ENCODE data around the gene ABHD17B.

ABHD17B gene

DNA sequence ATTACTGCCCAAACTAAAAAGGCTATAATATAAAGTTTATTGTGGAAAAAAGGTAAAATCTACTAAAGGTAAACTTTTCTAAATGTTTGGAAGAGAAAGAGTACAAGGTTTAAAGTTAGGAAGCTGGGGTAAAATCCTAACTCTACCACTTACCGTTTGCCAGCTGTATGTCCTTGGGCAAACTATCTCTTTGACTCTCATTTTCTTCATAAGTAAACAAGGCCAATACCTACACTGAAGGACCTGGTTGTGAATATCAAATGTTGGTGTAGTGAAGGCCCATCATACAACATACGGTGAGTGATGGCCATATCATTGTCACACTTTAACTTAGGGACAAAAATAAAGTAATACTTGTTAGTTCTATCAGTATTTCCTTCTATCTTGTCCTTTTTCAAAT lies 34.9 kb downstream of the ABHD17B start:
- DNase-seq, result no peak

DNA sequence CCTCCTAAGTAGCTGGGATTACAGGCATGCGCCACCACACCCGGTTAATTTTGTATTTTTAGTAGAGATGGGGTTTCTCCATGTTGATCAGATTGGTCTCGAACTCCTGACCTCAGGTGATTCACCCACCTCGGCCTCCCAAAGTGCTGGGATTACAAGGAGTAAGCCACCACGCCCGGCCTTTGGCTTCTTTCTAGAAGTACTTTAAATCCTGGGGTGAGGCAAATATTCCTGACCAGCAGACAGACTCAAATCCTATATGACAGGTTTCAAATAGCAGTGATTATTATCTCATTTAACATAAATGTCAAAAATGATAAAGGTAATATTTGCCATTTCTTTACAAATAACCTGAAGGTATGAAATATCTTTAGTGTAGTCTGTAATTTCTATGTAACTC lies 35.6 kb downstream of the ABHD17B start:
- no peak for DNase-seq

DNA sequence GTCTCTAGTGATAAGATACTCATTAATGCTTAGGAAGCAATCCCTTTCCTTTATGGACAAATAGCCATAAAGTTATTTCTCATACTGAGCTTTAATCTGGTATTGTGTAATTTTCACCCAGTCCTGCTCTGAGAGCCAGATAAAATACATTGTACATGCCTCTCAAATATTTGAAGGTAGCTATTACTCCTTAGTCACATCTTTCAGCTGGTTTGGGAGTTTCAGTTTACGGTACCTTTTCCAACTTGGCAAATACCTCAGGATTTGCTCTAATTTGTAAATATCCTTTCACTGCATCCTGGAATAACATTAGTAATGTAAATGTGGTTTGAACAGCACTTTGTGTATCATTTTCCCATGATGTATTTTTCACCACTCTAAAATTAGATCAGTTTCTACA lies 47.4 kb downstream of the ABHD17B start:
- DNase-seq, result no peak

DNA sequence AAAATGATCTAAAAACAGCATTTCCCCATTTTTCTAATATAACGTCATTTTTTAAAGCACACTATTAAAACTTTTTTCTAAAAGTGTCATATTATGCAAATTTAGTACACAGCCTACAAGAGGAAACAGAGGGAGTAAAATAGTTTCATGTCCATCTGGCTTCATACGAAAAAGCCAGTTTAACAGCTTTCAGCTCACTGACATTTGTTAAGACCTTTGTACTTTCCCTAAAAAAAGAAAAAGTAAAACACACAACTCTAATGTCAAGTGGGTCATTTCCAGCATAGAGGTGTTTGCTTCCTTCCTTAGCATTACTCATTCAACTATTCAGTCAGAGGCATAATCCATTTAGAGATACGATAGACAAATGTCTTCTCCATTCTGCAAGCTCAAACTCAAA lies 49.4 kb downstream of the ABHD17B start:
- no peak for DNase-seq

DNA sequence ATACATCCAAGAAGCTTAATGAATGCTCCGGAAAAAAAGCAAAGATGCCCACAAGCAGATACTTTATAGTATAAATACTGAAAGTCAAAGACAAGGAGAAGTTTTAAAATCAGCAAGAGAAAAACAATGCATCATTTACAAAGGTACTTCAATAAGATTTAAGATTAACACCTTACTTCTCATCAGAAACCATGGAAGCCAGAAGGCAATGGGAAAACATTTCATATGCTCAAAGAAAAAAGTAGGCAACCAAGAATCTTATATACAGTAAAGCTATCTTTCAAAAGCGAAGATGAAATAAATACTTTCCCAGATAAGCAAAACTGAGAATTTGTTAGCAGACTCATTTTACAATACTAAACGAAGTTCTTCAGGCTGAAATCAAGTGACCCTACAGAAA lies 51.1 kb downstream of the ABHD17B start:
- DNase-seq, result no peak

DNA sequence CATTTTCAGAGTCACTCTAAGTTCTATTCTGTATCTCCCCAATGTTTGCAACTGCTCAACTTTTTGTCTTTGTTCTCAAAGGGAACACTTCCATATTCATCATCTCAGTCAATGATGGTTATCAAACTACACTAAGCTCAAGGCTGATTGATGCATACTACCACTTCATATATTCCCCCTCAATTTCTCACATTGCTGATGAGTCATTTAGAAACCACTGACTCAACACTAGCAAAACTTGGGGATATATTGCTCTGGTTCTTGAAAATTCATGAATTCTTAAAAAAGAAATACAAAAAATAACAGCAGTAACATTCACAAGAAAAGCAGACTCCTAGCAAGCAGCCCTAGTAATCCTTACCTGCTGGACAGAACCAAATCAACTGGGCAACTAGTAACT lies 52.2 kb downstream of the ABHD17B start:
- DNase-seq, result no peak

DNA sequence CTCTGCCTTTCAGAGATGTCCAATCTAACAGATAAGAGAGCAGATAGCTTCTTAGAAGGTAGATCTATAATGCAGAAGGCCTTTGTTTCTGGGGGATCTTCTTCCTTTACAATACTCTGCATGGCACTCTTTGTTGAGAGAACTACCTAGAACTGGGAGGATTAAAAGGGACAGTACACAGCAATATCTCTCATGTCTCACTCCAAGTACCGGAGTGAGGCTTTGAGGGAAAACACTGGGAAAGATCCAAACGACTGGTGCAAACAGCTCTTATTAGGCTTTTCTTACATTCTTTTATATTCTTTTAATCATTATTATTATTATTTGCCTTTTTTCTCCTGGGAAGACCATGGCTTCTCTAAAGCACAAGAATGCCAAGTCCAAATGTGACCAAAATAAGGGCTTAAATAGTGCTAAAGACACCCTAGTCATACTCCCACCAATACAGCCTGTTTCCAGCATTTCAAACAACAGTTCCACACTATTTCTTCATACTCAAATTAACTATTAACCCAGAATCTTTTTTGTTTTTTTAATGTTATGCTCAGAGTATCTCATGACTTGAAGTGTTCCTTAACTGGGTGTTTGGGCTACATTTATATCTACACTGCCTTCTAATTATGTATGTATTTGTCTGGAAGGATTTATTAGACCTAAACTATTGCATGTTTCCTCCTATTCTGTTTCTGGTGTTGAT lies 52.7 kb downstream of the ABHD17B start:
- DNase-seq, result no peak

DNA sequence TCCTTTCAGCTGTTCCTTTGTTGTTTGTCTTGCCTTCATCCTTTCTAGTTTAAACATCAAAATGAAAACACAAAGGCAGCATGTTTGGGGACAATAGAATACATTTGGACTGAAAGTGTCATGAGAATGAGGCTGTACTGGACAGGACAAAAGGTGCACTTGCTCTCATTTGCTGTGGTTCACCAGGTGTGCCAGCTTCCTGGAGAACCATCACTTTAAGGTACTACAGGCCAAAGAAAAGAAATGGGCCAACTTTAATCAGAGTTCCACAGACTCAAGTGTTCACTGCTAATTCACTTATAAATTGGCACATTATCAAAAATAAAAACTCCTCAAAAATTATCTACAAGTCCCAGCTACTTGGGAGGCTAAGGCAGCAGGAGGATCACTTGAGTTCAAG lies 53.8 kb downstream of the ABHD17B start:
- DNase-seq, result no peak

DNA sequence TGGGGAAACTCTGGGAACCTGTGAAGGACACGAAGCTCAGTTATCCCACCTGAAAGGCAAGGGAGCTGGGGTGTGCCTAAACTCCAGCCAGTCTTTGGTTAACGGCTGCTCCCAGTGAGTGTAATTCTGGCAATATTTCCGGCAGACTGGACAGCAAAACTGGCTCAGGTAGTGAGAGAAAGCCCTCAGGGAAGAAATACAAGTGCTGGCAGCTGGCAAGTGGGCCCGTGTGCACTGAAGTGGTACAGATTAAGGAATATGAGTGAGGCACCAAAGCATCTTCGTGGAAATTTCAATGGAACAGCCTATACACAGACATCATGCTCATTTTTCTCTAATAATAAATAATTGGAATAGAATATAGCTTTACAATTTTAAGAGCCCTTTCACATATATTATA lies 56.2 kb downstream of the ABHD17B start:
- no peak for DNase-seq

DNA sequence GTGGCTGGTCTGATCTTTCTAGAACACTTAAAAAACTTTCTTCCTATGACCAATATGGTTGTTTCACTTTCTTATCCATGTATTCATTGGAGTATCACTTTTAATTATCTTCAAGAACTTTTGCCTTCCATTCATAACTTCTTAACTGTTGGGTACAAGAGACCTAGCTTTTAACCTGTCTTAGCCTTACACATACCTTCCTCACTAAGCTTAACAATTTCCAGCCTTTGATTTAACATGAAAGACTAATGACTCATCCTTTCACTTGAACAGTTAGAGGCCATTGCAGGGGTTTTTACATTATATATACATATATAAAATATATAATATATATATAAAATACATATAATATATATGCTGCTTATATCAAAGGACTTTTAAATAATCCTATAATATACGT lies 57.9 kb downstream of the ABHD17B start:
- DNase-seq, result no peak

DNA sequence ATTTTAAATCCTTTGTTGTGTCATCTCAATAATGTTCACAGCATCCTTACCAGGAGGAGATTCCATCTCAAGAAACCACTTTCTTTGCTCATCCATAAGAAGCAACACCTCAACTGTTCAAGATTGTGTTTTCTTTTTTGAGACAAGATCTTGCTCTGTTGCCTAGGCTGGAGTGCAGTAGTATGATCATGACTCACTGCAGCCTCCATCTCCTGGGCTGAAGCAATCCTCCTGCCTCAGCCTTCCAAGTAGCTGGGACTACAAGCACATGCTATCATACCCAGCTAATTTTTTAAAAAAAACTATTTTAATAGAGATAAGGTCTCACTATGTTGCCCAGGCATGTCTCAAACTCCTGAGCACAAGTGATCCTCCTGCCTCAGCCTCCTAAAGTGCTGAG lies 60.0 kb downstream of the ABHD17B start:
- no peak for DNase-seq

DNA sequence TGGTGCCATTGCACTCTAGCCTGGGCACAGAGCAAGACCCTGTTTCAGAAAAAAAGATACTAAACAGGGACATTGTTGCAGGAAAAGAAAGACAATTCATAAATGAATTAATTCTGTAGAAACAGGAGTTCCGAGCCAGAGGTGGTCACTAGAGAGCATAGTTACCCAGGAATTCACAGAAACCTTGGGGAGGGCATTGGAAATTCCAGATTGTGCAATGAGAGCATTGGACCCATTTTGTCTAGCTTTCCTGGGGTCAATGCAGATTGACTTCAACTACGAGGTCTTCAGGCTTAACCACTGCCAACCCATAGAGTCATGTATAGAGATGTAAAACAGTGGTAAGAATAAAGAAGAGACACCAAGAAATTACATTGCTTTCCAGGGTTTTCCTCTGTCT lies 63.1 kb downstream of the ABHD17B start:
- no peak for DNase-seq

DNA sequence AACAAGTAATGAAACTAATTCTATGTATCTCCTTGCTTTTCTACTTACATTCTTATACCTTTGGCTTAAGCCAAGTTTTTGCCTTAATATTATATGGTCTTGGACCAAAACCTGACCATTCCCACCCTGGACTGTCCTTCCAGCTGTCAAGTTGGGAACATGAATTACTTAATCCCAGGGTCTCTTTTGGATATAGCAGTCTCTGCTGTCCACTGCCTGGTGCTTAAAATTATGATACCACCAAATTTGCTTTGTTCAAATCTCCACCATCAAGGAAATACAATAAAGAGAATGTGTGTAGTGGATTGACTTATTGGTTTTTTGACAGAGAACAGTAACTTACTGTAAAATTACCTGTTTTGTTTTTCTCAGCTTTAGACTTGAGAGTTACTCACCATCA lies 66.2 kb downstream of the ABHD17B start:
- no peak for DNase-seq

DNA sequence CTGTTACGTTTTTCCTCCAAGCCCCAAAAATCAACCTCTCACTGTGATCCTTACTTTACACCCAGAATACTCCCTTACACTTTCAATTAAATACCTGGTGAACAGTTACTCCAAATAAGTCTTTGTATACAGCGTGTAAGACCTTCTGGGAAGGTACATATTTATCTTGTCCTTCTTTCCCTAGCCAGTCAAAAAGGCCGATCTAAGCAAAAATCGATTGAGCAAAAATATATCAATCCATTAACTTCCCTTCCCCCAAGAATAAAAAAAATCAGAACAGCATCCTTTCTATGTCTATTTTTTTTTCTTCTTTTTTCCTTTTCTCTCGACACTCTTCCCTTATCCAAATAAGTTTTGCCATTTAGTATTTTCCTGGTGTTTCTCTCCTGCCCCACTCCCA lies 71.3 kb downstream of the ABHD17B start:
- no peak for DNase-seq

DNA sequence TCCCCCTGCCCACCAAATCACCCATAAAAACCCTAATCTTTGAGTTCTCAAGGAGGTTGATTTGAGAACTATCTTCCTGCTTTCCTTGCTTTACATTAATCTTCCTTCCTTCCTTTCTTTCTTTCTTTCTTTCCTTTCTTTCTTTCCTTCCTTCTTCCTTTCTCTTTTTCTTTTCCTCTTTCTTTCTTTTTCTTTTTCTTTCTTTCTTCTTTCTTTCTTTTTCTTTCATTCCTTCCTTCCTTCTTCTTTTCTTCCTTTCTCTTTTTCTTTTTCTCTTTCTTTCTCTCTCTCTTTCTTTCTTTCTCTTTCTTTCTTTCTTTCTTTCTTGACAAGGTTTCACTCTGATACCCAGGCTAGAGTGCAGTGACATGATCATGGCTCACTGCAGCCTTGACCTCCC lies 75.4 kb downstream of the ABHD17B start:
- no peak for DNase-seq

DNA sequence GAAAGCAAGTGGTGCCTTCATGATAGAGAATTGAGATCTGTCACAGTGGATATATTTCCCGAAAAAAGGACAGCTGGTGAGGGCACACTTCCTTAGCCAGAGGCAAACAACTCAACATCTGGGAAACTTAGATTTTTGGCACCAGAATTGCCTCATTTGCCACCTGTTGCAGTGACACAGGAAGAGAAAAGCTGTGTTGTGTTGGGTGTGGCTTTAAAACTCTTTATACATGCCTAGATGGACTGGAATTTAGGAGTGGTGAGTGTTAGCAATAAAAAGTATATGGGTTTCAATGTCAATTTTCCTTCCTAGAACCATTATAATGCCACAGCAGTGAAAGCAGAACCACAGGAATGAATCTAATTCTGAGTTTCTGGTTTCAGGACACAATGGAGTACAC lies 80.1 kb downstream of the ABHD17B start:
- DNase-seq, result no peak

DNA sequence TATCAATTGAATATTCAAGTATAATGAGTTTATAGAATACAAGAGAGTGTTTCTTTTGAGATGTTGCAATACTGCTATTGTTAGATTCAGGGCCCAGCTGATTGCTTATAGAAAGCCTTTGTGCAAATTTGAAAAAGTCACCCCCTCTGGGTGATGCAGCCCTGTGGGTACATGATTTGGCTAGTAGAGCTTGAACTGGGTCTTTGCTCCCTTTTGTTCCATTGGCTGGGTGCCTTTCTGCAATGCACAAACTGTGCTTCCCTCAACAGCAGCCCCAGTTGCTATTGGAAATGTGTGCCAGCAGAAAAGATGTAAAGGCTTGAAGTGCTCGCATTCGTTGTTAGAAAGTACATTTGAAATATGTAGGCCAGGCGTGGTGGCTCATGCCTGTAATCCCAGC lies 80.8 kb downstream of the ABHD17B start:
- no peak for DNase-seq

DNA sequence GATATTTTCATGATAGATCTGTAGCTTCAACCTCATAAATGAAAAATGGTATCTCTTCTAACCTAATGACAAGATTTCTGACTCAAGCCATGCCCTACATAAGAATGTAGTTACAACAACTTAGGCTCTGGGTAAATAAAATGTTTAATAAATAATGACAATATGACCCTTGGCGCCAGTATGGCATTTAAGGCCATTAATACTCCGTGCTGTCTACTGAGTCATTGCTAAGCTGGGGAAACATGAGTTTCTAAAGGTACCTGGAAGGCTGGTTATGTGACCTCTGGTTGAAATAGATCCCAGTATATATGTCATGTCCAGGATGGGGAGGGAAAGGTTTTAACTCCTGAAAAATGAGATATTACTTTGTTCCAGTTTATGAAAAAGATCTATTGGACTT lies 84.7 kb downstream of the ABHD17B start:
- DNase-seq, result no peak

DNA sequence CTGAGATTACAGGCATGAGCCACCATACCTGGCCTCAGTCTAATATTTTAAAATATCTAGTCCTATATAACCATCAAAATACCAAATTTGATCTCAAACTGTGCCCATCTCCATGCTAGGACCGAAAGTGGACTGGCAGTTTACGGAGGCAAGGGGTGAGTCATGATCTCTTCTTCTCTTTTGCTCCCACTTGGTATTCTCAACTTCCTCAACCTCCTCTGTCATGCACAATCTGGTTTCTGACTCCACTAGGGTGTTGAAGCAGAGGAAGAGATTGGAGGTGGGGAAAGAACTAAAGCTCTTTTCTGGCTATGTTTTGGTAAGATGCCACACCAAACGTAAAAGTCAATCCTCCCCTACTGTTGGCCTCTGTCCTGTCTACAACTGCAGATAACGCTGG lies 86.7 kb downstream of the ABHD17B start:
- DNase-seq, result no peak

DNA sequence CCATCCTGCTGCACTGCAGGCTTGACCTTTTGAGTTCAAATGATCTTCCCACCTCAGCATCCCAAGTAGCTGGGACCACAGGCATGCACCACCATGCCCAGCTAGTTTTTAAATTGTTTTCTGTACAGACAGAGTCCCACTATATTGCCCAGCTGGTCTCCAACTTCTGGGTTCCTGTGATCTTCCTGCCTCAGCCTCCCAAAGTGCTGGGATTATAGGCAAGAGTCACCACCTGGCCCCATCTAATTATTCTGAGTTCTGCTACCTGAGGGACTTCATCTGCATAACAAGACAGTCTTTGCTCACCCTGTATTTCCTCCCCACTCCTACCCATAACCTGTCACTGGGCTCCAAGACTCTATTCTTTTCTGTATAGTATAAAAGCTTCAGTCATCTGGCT lies 88.1 kb downstream of the ABHD17B start:
- DNase-seq, result no peak

DNA sequence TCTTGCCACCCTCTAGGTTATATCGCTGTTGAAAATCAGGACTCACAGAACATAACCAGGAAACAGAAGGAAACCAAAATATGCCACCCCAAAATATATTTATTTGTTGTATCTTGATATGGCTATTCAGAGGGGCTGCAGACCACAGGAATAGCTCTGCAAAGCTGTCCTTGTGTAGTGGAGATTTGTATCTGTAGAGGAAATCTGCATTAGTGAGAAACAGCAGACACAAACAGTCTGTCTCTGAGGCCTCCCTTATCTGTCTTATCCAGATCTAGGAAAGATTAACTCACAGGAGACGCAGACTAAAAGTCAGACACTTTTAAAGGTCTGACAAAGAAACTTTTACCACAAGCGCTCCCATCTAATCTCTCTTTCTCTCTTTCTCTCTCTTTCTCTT lies 88.5 kb downstream of the ABHD17B start:
- no peak for DNase-seq

DNA sequence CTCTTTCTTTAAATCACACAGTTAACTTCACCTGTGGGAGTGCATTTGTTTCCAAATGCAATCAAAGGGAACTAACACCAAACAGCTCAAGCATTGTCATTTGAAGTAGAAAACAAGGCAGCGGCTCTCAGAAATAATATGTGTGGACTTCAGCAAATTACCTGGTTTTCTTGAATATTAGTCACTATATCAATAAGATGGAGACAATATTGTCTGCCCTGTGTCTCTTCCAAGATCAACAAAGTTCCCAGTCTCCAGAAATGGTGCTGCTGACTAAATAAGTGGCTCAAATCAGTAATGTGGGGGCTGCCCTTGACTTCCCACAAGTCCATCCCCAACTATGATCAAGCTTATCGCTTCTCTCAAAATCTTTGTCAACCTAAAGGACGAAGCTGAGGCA lies 89.6 kb downstream of the ABHD17B start:
- DNase-seq, result no peak

DNA sequence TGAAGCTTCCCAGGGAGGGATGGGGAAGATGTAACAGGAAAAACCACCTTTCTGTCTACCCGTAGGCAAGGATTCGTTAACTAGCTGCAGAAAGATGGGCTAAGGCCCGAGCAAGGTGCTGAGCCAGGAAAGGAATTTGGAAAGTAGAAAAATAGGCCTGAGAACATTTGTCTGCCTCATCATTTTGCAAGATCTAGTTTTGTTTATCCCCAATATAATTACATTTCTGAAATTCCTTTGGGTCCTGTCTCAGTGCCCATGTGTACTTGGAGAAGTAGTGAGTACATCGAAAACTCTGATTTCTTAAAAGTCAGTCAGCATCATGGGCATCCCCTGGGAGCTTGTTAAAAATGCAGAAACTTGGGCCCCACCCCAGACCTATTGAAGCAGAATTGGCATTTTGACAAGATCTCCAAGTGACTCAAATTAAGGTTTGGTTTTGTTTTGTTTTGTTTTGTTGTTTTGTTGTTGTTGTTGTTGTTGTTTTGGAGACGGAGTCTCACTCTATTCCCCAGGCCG lies 90.5 kb downstream of the ABHD17B start:
- no peak for DNase-seq

DNA sequence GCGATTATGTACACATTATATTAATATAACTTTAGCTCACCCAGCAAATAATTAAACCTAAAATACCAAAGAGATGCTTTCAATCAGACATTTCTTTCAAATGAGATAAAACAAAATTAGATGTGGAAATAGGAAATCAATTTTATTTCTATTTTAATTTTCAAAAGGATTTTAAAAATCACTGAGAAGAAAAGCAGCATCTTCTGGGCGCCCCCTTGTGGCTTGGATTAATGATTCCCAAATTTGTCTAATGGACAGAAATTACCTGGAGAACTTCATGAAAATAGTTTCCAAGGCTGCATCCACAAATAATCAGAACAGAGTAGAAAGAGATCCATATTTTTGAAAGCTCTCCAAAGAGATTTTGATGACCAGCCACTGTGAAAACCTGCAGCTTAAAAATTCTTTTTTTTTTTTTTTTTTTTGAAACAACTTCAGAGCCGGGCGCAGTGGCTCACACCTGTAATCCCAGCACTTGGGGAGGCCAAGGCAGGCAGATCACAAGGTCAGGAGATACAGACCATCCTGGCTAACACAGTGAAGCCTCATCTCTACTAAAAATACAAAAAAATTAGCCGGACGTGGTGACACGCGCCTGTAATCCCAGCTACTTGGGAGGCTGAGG lies 91.8 kb downstream of the ABHD17B start:
- DNase-seq, result no peak

DNA sequence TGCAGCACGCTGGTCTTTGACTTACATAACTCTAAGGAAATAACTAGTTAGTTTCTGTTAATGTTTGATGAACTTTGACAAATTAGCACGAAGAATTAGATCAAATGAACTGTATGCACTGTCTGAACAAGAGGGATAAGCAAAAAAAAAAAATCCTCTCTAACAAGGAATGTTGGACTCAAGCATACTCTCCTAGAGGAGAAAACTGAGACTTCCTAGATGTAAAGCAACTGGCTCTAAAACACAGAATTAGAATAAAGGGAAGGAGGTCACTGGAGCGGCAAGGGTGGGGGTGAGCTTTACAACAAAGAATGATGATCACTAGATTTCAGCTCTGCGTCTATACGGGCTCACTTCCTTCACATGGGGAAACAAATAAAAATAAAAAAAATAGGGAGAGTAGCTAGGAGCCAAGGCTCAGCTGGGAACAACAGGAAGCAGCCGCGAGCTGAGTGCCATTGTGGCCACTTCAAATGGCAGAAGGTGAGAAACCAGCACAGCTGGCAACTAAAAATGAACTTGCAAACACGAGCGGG lies 94.0 kb downstream of the ABHD17B start:
- no peak for DNase-seq
